HepG2 (cell line): ENCODE measurements around the gene BMAL1. TPM values are rescaled to one million over a fixed set of nuclear protein-coding genes. Genes with fewer than 3 reads are reported as not detected.
A peak's percentile ranks its signal among the peaks of the same experiment; 100 is the strongest.

ENCODE experiments used
- ATAC-seq: fragments of 200-7000 bp; cut with Tn5 transposase; 3 replicates; pipeline ENCODE4 v1.9.1; 2020; ENCODE audit warnings: mild to moderate bottlenecking, moderate library complexity
- BruUV-seq: library from RNA; stranded (reverse); fragments of 400-500 nt; replicated peaks from 2 replicates; lab custom pipeline; 2021; lab: Mats Ljungman, UMichigan
- CTCF ChIA-PET: fragments of 300-600 bp; formaldehyde crosslinking; extraction: SDS; loops from one replicate; lab custom pipeline; 2021; ENCODE audit warnings: low total read pairs, inconsistent platforms, low intra/inter-chr PET ratio; lab: Yijun Ruan, JAX
- POLR2A ChIA-PET: fragments of 350-600 bp; sonication (Branson Sonifier 250); formaldehyde crosslinking; loops from one replicate; lab custom pipeline; 2020; ENCODE audit warnings: antibody characterized with exemption, inconsistent platforms; lab: Yijun Ruan, JAX
- DNase-seq: peaks from one replicate; pipeline ENCODE4 v3.0.0-alpha.2; 2015; ENCODE audit warnings: low spot score
- FAIRE-seq: peaks from 3 replicates; lab custom pipeline; 2011; peaks lifted over from hg19 to GRCh38; lab: Jason Lieb, UNC
- H2AFZ ChIP-seq: one replicate; pipeline ENCODE4 v1.6.1; 2011; ENCODE audit warnings: low read length, inconsistent platforms
- H3K27ac ChIP-seq: fragments of 300-600 bp; 3 replicates; pipeline ENCODE4 v1.8.0; 2011; ENCODE audit warnings: mixed run types, mild to moderate bottlenecking, mixed read lengths, low read length, inconsistent platforms; ENCODE audit not compliant: insufficient read depth; ENCODE audit errors: extremely low read length
- H3K27me3 ChIP-seq, 2 experiments: fragments of 200-600 bp in 1 of 2; 2 replicates in 1 of 2; 3 replicates in 1 of 2; pipeline versions ENCODE4 v1.6.0 to v1.8.0; 2011; ENCODE audit warnings: low read length in 2 of 2, mild to moderate bottlenecking in 2 of 2, moderate library complexity in 2 of 2, inconsistent platforms in 1 of 2; ENCODE audit not compliant: insufficient read depth in 2 of 2, control insufficient read depth in 1 of 2
- H3K36me3 ChIP-seq, 2 experiments: fragments of 200-600 bp in 1 of 2; replicated peaks in 1 of 2; 2 replicates in 1 of 2; 3 replicates in 1 of 2; pipeline versions ENCODE4 v1.5.1 to v1.8.0; 2011; ENCODE audit warnings: low read length in 2 of 2, inconsistent platforms in 1 of 2; ENCODE audit not compliant: insufficient read depth in 2 of 2, control insufficient read depth in 1 of 2
- H3K4me1 ChIP-seq: 2 replicates; pipeline ENCODE4 v1.5.1; 2012; ENCODE audit warnings: low read length, inconsistent platforms; ENCODE audit not compliant: insufficient read depth
- H3K4me2 ChIP-seq: 2 replicates; pipeline ENCODE4 v1.6.0; 2011; ENCODE audit warnings: low read depth, low read length, inconsistent platforms
- H3K4me3 ChIP-seq, 3 experiments: fragments of 200-600 bp in 1 of 3; sonication (generic), shearing (Covaris generic) in 1 of 3; replicated peaks in 1 of 3; 2 replicates each; pipeline ENCODE4 v1.5.1; 2011 to 2016; ENCODE audit warnings: low read length in 3 of 3, inconsistent platforms in 2 of 3, low read depth in 2 of 3, mild to moderate bottlenecking in 2 of 3, control low read depth in 1 of 3, mixed read lengths in 1 of 3; ENCODE audit not compliant: insufficient read depth in 1 of 3
- H3K79me2 ChIP-seq: one replicate; pipeline ENCODE4 v1.6.1; 2011; ENCODE audit warnings: low read length, inconsistent platforms; ENCODE audit not compliant: insufficient read depth
- H3K9ac ChIP-seq: 2 replicates; pipeline ENCODE4 v1.6.0; 2011; ENCODE audit warnings: mild to moderate bottlenecking, low read depth, low read length, inconsistent platforms; ENCODE audit not compliant: insufficient read depth
- H3K9me3 ChIP-seq: 2 replicates; pipeline ENCODE4 v1.5.1; 2012; ENCODE audit warnings: mild to moderate bottlenecking, low read length
- H4K20me1 ChIP-seq: 2 replicates; pipeline ENCODE4 v1.6.0; 2011; ENCODE audit warnings: inconsistent platforms, mild to moderate bottlenecking, low read length, moderate library complexity; ENCODE audit not compliant: insufficient read depth
- ATRX ChIP-seq: sonication (generic); formaldehyde crosslinking; IDR thresholded peaks from 2 replicates; pipeline ENCODE4 v1.4.0; 2020; ENCODE audit warnings: missing genetic modification reagents, borderline replicate concordance
- GATA4 ChIP-seq: sonication (generic); IDR thresholded peaks from 2 replicates; pipeline ENCODE4 v1.6.1; 2016; ENCODE audit warnings: antibody characterized with exemption, low read depth, borderline replicate concordance
- SMC3 ChIP-seq: IDR thresholded peaks from 2 replicates; pipeline ENCODE4 v1.6.1; 2011; ENCODE audit warnings: low read length, improper control_type of control experiment
- STAG1 ChIP-seq: sonication (generic); formaldehyde crosslinking; IDR thresholded peaks from 2 replicates; pipeline ENCODE4 v1.4.0; 2020; ENCODE audit warnings: missing genetic modification reagents
- TCF12 ChIP-seq, 2 experiments: fragments of 450-650 bp in 1 of 2; sonication (generic) in 1 of 2; formaldehyde crosslinking in 1 of 2; IDR thresholded peaks; 2 replicates each; pipeline versions ENCODE4 v1.6.1 to v1.8.0; 2017 to 2022; ENCODE audit warnings: antibody characterized with exemption in 1 of 2, mild to moderate bottlenecking in 1 of 2, missing genetic modification reagents in 1 of 2, moderate library complexity in 1 of 2
- WGBS: methylation state at CpG from one replicate; pipeline ENCODE4 v1.1.6; 2017; ENCODE audit warnings: low lambda C conversion rate; 5-methylcytosine and 5-hydroxymethylcytosine counted together
- in situ Hi-C: cut with HindIII; loops from 2 replicates; pipeline ENCODE4 v1.10.0; 2017; ENCODE audit warnings: low pct_unique_long_range_greater_than_20kb; ENCODE audit not compliant: extremely low pct_ligation_motif_present
- intact Hi-C: fragments of 100-400 bp; cut with micrococcal nuclease; formaldehyde crosslinking; loops from one replicate; pipeline ENCODE4 v1.10.0; 2022; ENCODE audit not compliant: unreplicated experiment
- polyA plus RNA-seq, 8 experiments: library from polyadenylated mRNA; depleted of rRNA in 3 of 8; stranded (reverse) in 7 of 8; unstranded in 1 of 8; fragments of >200 nt; fragmentation: Illumina TruSeq in 4 of 8; extraction: Trizol in 4 of 8; gene quantifications; 2 replicates each; pipeline versions ENCODE4 v1.2.1 to v1.2.3, GENCODE V29; 2011 to 2016; ENCODE audit warnings: low read depth in 4 of 8, missing spikeins in 1 of 8, mixed read lengths in 1 of 8; ENCODE audit not compliant: insufficient read depth in 1 of 8
- total RNA-seq, 5 experiments: library from RNA; depleted of rRNA; stranded (reverse); fragments of >200 nt; fragmentation: Illumina TruSeq; extraction: Trizol; gene quantifications; 2 replicates each; pipeline ENCODE4 v1.2.3, GENCODE V29; 2016; ENCODE audit warnings: low read depth in 1 of 5
- TF ChIP-seq, protein P1 (sequence below): sonication (generic); formaldehyde crosslinking; IDR thresholded peaks from 2 replicates; pipeline ENCODE4 v1.4.0; 2020; ENCODE audit warnings: missing genetic modification reagents, mild to moderate bottlenecking, borderline replicate concordance
- TF ChIP-seq, protein P2 (sequence below): sonication (generic); formaldehyde crosslinking; IDR thresholded peaks from 2 replicates; pipeline ENCODE4 v1.8.1; 2022; ENCODE audit warnings: low read depth, mild to moderate bottlenecking, missing genetic modification reagents
- TF ChIP-seq, protein P3 (sequence below): sonication (generic); formaldehyde crosslinking; IDR thresholded peaks from 2 replicates; pipeline ENCODE4 v1.4.0; 2020; ENCODE audit warnings: missing genetic modification reagents
- TF ChIP-seq, protein P4 (sequence below): sonication (generic); formaldehyde crosslinking; IDR thresholded peaks from 2 replicates; pipeline ENCODE4 v1.4.0; 2020; ENCODE audit warnings: mild to moderate bottlenecking, missing genetic modification reagents
- TF ChIP-seq, protein P5 (sequence below): sonication (generic); formaldehyde crosslinking; IDR thresholded peaks from 2 replicates; pipeline ENCODE4 v1.5.0; 2020; ENCODE audit warnings: mild to moderate bottlenecking, missing genetic modification reagents, moderate library complexity

The BMAL1 gene
- total and polyA plus RNA-seq, 2 of the 13 experiments (the other 11 are each of a cell fraction or from before 2014, with no cell fraction given), result 4.5 to 4.8 TPM

DNA sequence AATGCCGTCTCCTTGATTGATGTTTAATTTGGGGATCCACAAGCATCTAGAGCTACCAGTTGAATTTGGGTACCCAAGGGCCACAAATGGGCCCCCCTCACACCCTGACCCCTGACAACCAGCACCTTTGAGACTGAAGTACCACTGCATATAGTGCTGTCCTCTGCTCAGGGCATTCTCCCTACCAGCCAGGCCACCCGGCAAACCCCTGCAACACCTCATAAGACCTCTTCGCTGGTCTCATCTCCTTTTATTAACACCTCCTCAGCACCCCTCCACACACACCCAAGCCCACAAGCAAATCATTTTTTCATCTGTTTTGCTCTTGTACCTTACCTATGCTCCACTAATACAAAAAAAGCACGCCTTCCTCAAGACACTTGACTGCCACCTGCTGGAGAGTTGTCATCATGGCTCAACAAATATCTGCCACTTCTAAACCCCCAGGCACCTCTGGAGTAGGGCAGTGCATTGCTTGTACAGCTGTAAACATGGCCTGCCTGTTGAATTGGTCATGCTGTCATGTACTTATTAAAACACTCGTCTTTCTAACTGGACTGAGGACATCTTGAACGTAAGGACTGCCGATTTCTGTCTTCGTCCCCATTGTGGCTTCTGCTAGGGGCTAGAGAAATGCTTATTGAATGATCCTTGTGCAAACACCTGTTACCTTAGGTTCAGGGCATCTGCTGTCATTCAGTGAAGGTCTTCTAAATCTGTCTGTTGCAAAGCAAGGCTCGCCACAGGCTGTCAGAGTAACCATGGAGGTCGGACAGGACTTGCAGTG, 66.5 kb downstream of the BMAL1 start:
- Histone ChIP-seq H3K9me3 (no peaks in the 10 kb centered on the region), H3K4me1 (no peaks in the 10 kb centered on the region), H4K20me1 (no peaks in the 10 kb centered on the region; the same call in 1 of the 2 replicates), H3K79me2 (no peaks in the 10 kb centered on the region), H3K27ac (no peak overlapping the region), H3K9ac (no peak overlapping the region), H2AFZ (no peak overlapping the region), H3K36me3 (no peaks in the 10 kb centered on the region)
- ChIA-PET CTCF (interaction anchor here (0.9 to 1.8 kb wide), 4 partner anchors 9 to 161 kb away, joined by 3 to 16 read pairs (median 4); no protein-coding TSS in a partner anchor), POLR2A (no interaction called here)
- peak; percentile 76 for FAIRE-seq
- peak; percentile 64 for DNase-seq
- BruUV-seq, result no TSS peak
- ATAC-seq, result peak; percentile 83
- TF ChIP-seq, protein P1, sequence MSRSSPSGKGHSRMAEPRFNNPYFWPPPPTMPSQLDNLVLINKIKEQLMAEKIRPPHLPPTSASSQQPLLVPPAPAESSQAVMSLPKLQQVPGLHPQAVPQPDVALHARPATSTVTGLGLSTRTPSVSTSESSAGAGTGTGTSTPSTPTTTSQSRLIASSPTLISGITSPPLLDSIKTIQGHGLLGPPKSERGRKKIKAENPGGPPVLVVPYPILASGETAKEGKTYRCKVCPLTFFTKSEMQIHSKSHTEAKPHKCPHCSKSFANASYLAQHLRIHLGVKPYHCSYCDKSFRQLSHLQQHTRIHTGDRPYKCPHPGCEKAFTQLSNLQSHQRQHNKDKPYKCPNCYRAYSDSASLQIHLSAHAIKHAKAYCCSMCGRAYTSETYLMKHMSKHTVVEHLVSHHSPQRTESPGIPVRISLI (CRISPR knock-in tag), result peak; percentile 24; the same call in 1 of the 2 replicates
- TF ChIP-seq SMC3 (peak; percentile 82), STAG1 (CRISPR knock-in tag) (peak; percentile 75), GATA4 (no peak), ATRX (CRISPR knock-in tag) (no peak), TCF12 (IDR thresholded peaks at IDR 0.05) (no peak), TCF12 (CRISPR knock-in tag; IDR thresholded peaks at IDR 0.05) (no peak)
- TF ChIP-seq, protein P2, sequence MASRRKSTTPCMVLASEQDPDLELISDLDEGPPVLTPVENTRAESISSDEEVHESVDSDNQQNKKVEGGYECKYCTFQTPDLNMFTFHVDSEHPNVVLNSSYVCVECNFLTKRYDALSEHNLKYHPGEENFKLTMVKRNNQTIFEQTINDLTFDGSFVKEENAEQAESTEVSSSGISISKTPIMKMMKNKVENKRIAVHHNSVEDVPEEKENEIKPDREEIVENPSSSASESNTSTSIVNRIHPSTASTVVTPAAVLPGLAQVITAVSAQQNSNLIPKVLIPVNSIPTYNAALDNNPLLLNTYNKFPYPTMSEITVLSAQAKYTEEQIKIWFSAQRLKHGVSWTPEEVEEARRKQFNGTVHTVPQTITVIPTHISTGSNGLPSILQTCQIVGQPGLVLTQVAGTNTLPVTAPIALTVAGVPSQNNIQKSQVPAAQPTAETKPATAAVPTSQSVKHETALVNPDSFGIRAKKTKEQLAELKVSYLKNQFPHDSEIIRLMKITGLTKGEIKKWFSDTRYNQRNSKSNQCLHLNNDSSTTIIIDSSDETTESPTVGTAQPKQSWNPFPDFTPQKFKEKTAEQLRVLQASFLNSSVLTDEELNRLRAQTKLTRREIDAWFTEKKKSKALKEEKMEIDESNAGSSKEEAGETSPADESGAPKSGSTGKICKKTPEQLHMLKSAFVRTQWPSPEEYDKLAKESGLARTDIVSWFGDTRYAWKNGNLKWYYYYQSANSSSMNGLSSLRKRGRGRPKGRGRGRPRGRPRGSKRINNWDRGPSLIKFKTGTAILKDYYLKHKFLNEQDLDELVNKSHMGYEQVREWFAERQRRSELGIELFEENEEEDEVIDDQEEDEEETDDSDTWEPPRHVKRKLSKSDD, result no peak
- TF ChIP-seq, protein P3, sequence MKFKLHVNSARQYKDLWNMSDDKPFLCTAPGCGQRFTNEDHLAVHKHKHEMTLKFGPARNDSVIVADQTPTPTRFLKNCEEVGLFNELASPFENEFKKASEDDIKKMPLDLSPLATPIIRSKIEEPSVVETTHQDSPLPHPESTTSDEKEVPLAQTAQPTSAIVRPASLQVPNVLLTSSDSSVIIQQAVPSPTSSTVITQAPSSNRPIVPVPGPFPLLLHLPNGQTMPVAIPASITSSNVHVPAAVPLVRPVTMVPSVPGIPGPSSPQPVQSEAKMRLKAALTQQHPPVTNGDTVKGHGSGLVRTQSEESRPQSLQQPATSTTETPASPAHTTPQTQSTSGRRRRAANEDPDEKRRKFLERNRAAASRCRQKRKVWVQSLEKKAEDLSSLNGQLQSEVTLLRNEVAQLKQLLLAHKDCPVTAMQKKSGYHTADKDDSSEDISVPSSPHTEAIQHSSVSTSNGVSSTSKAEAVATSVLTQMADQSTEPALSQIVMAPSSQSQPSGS (CRISPR knock-in tag), result no peak
- TF ChIP-seq, protein P4, sequence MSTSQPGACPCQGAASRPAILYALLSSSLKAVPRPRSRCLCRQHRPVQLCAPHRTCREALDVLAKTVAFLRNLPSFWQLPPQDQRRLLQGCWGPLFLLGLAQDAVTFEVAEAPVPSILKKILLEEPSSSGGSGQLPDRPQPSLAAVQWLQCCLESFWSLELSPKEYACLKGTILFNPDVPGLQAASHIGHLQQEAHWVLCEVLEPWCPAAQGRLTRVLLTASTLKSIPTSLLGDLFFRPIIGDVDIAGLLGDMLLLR (CRISPR knock-in tag), result no peak
- TF ChIP-seq, protein P5, sequence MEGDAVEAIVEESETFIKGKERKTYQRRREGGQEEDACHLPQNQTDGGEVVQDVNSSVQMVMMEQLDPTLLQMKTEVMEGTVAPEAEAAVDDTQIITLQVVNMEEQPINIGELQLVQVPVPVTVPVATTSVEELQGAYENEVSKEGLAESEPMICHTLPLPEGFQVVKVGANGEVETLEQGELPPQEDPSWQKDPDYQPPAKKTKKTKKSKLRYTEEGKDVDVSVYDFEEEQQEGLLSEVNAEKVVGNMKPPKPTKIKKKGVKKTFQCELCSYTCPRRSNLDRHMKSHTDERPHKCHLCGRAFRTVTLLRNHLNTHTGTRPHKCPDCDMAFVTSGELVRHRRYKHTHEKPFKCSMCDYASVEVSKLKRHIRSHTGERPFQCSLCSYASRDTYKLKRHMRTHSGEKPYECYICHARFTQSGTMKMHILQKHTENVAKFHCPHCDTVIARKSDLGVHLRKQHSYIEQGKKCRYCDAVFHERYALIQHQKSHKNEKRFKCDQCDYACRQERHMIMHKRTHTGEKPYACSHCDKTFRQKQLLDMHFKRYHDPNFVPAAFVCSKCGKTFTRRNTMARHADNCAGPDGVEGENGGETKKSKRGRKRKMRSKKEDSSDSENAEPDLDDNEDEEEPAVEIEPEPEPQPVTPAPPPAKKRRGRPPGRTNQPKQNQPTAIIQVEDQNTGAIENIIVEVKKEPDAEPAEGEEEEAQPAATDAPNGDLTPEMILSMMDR (CRISPR knock-in tag), result peak; percentile 83
- TF ChIP-seq, all 625 proteins: peak for 4
- Histone ChIP-seq H3K4me2 (no peak overlapping the region), H3K27me3 (no peaks in the 10 kb centered on the region), H3K4me3 (no peak overlapping the region)
- WGBS, result 21% methylated on average over 8 of the region's 10 CpGs
- in situ Hi-C loops (loop anchor here (5.0 to 10.0 kb wide), 2 partner anchors 137 to 379 kb away; no protein-coding TSS in a partner anchor), intact Hi-C loops (loop anchor here (1.0 kb wide), 1 partner anchor 134 kb away; no protein-coding TSS in a partner anchor)
